GM13977 (cell line): Measurements from ENCODE around the gene TEN1.

Experiments used
- DNase-seq: peaks from one replicate; pipeline ENCODE4 v3.0.0; 2012; ENCODE audit warnings: low spot score
- in situ Hi-C: fragments of 300-500 bp; cut with MboI; formaldehyde crosslinking; loops from one replicate; pipeline ENCODE4 v1.12.0; 2022; ENCODE audit warnings: low sequenced_read_pairs, low pct_unique_long_range_greater_than_20kb, mixed read lengths, inconsistent platforms; ENCODE audit not compliant: unreplicated experiment
- TF ChIP-seq, protein P1 (sequence below): IDR thresholded peaks from 2 replicates; pipeline ENCODE4 v1.5.1; 2012; ENCODE audit warnings: mild to moderate bottlenecking, control low read depth; ENCODE audit not compliant: insufficient read depth; ENCODE audit errors: extremely low read depth, missing control alignments

TEN1 gene

DNA sequence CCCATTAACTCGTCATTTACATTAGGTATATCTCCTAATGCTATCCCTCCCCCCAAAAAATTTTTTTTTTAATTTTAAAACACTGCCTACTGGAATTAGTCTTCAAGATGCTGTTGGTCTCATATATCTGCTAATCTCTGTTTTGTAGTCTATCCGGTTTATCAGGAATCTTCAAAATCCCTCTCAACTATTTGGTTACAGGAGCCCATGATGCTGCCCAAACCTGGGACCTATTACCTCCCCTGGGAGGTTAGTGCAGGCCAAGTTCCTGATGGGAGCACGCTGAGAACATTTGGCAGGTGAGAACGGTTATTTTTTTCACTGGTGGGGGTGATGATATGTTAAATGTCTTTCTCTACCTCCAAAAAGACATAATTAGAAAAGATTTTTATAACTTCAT lies 6.9 kb downstream of the TEN1 start:
- DNase-seq: no peak
- TF ChIP-seq, protein P1, sequence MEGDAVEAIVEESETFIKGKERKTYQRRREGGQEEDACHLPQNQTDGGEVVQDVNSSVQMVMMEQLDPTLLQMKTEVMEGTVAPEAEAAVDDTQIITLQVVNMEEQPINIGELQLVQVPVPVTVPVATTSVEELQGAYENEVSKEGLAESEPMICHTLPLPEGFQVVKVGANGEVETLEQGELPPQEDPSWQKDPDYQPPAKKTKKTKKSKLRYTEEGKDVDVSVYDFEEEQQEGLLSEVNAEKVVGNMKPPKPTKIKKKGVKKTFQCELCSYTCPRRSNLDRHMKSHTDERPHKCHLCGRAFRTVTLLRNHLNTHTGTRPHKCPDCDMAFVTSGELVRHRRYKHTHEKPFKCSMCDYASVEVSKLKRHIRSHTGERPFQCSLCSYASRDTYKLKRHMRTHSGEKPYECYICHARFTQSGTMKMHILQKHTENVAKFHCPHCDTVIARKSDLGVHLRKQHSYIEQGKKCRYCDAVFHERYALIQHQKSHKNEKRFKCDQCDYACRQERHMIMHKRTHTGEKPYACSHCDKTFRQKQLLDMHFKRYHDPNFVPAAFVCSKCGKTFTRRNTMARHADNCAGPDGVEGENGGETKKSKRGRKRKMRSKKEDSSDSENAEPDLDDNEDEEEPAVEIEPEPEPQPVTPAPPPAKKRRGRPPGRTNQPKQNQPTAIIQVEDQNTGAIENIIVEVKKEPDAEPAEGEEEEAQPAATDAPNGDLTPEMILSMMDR: no peak
- in situ Hi-C loops: no loop called here

DNA sequence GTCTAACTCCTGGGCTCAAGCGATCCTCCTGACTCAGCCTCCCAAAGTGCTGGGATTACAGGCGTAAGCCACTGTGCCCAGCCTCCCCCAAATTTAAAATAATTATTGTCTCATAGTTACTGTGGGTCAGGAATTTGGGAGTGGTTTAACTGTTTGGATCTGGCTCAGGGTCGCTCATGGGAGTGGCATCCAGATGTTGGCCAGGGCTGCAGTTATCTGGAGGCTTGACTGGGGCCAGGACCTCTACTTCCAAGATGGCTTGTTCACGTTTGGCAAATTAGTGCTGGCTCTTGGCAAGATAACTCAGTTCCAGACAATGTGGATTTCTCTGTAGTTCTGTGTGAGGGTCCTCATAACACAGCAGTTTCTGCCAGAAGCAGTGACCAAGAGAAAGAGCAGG lies 8.0 kb downstream of the TEN1 start:
- TF ChIP-seq, protein P1: no peak
- DNase-seq: no peak

DNA sequence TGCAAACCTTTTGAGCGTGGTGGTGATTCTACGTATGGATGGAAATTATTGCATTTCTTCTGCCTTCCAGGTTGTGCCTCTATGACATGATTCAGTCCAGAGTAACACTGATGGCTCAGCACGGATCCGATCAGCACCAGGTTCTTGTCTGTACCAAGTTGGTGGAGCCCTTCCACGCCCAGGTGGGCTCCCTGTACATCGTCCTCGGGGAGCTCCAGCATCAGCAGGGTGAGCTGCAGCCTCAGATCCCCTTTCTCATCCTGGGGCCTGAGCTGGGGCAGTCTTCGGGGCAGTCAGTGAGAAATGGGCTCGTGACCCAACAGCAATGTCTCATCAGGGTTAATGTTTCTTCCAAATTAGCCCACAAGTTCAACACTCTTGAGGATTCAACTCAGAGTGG lies 12.4 kb downstream of the TEN1 start:
- no peak for DNase-seq
- in situ Hi-C loops: no loop called here
- TF ChIP-seq, protein P1: no peak

More for the DNA sequence above, 8.0 kb downstream of the TEN1 start:
- in situ Hi-C loops: no loop called here

DNA sequence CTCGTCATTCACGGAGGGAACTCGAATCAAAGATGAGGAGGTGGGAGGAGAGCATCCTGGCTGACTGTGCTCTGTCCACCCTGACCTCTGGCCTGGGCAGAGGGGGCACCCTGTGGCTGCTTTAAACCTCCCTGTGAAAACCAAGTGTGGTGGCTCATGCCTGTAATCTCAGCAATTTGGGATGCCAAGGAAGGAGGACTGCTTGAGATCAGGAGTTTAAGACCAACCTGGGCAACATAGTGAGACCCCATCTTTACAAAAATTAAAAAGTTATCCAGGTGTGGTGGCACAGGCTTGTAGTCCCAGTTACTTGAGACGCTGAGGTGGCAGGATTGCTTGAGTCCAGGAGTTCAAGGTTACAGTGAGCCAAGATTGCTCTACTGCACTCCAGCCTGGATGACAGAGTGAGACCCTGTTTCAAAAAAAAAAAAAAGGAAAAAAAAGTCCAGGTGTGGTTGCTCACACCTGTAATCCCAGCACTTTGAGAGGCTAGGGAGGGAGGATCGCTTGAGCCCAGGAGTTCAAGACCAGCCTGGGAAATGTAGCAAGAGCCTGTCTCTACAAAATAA lies 15.8 kb downstream of the TEN1 start:
- TF ChIP-seq, protein P1: no peak
- no peak for DNase-seq
- in situ Hi-C loops: no loop called here

DNA sequence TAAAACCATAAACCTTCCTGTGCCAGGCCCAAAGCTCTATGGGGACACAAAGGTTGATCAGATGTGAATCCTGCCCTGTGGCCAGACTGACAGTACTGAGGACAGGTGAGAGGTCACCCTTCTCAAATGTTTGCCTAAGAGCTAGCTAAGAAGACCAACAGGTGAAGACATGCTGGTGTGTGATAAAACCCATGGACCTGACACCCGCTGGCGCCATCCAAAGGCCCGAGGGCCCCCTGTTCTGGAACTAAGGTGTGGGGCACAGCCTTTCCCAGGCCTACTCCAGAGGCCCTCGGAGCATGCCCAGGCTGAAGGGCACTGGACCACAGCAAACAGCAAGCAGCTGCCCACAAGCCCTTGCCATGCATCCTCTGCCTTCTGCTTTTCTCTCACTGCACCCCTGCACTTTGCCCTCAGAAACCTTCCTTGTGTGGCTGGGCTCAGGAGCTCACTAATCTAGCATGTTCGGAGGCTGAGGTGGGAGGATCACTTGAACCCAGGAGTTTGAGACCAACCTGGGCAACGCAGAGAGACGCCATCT lies 16.4 kb downstream of the TEN1 start:
- in situ Hi-C loops: no loop called here
- no peak for DNase-seq
- TF ChIP-seq, protein P1: no peak

DNA sequence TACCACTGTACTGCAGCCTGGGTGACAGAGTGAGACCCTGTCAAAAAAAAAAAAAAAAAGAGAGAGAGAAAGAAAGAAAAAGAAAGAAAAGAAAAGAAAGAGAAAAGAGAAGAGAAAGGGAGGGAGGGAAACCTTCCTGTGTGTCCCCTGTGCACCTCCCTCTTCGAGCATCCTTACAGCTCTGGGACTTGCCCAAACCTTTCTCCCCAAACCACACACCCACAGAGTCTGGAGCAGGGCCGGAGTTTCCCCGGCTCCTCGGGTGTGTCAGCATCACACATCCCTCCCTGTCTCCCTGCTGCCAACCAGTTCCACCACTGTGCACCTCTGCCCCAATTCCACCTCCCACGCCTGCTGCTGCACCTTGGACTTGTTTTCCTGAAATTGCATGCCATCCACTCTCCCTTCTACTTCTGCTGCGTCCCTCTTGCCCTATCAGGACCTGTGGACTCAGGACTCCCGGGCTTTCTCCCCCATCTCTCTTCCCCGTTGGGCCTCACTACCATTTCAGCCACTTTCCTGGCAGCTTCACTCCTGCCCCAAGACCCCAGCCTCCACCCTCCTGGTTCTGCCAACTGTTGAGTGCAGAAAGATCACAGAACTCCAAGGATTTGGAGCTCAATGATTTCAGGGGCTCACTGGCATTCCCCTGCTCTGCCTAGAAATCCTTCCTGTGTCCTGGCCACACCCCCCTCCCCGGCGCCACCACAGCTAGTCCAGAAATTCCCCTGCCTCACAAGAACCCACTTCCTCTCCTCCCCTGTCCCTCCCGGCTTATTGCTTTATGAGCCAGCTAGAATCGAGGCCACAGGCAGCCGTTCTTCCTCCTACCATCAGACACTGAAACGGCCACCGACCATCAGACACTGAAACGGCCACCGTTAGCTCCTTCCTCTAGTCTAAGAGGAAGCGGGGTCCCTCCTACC lies 17.9 kb downstream of the TEN1 start:
- in situ Hi-C loops: no loop called here
- DNase-seq: peak; percentile 70
- TF ChIP-seq, protein P1: no peak
